Breast epithelium (tissue), 4 donors: ENCODE data around the gene CCDC9B. TPM values are rescaled to one million over a fixed set of nuclear protein-coding genes. Genes with fewer than 3 reads are reported as not detected.

Experiments
- DNase-seq, 2 donors: peaks; one replicate each; pipeline ENCODE4 v3.0.0-alpha.2; 2019; ENCODE audit warnings: low spot score in 2 of 2
- H3K27ac ChIP-seq, 2 donors: fragments of 200-600 bp; sonication (generic) in 1 of 2; one replicate each; pipeline ENCODE4 v1.5.1; 2016 to 2019; ENCODE audit warnings: mild to moderate bottlenecking in 1 of 2
- H3K27me3 ChIP-seq, 2 donors: fragments of 200-600 bp; sonication (generic) in 1 of 2; one replicate each; pipeline versions ENCODE4 v1.5.1 to v1.6.0; 2017 to 2019; ENCODE audit warnings: control low read depth in 1 of 2, mild to moderate bottlenecking in 1 of 2
- H3K36me3 ChIP-seq: fragments of 200-600 bp; one replicate; pipeline ENCODE4 v1.5.1; 2019
- H3K4me1 ChIP-seq, 2 donors: fragments of 200-600 bp; sonication (generic); one replicate each; pipeline ENCODE4 v1.5.1; 2016 to 2019; ENCODE audit warnings: control low read depth in 1 of 2
- H3K4me3 ChIP-seq, 3 donors: fragments of 200-600 bp; sonication (generic); 1 replicate in 2 of 3; 2 replicates in 1 of 3; pipeline ENCODE4 v1.5.1; 2016 to 2019; ENCODE audit warnings: mild to moderate bottlenecking in 3 of 3, moderate library complexity in 2 of 3
- H3K9me3 ChIP-seq, 2 donors: fragments of 200-600 bp; sonication (generic) in 1 of 2; one replicate each; pipeline ENCODE4 v1.5.1; 2016 to 2019; ENCODE audit warnings: control low read depth in 1 of 2
- POLR2A ChIP-seq: fragments of 450-650 bp; IDR thresholded peaks from one replicate; pipeline ENCODE4 v1.6.1; 2016; ENCODE audit warnings: antibody characterized with exemption, mild to moderate bottlenecking, moderate library complexity
- POLR2AphosphoS5 ChIP-seq, 3 donors: sonication (generic); formaldehyde crosslinking; IDR thresholded peaks; one replicate each; pipeline ENCODE4 v1.6.1; 2017; ENCODE audit warnings: antibody characterized with exemption in 3 of 3
- intact Hi-C: fragments of 100-400 bp; cut with DNase I; formaldehyde crosslinking; loops from one replicate; pipeline ENCODE4 v1.15.1; 2023; ENCODE audit warnings: low total_unique reads
- total RNA-seq, 3 donors: library from RNA; depleted of rRNA; stranded (reverse); fragments of >200 nt; gene quantifications; one replicate each; pipeline ENCODE4 v1.1.0, GENCODE V29; 2016
- TF ChIP-seq, protein P1 (sequence below), 3 donors: fragments of 450-650 bp; IDR thresholded peaks; one replicate each; pipeline ENCODE4 v1.5.1; 2016 to 2017; ENCODE audit warnings: antibody characterized with exemption in 3 of 3, mild to moderate bottlenecking in 3 of 3, moderate library complexity in 3 of 3

The CCDC9B gene
- total RNA-seq, 3 donors from 2014 or later: 4.0 to 14.1 (median 9.4) TPM

DNA sequence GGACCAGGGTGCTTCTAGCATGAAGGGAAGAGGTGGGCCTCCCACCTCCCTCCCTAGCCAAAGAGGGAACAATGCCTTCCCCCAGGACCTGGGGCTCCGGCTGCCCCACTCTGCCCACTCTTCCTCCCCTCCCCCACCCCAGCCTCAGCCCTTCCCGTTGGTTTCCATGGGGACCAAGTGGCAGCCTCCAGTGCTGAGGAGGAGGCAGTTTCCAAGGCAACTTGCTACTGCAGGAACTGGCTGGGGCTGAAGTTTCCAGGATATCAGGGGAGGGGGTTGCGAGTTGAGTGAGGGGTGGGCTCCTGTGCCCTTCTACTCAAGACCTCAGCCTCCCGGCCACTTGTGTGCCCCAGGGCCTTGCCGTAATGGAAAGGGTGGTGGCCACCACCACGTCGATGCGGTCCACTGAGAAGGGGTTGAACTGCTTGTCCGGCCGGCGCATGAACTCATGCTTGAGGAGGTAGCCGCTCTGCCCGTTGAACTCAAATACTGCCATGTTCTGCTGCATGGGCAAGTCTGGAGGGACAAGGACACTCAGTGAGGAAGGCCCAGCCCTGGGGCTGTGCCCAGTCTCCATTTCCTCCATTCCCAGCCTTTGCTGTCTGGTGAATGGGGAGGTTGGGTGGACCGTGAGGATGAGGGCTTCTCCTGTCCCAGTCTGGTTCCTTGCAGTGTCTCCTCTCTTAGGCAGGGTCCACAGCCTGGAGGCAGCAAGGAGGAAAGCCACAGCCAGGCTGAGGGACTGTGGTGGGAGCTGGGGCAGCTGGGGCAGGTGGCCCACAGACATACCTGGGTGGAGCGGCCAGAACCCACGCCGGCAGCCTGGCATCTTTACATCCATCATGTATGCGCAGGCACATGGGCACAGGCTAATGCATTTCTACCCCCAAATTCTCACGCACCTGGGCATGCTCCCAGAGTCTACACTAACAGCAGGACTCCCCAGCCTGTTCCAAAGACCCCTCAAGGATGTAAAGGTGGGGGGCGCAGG, 46.5 kb downstream of the CCDC9B start:
- DNase-seq: no peak
- Histone ChIP-seq H3K27me3 (no peaks in the 10 kb centered on the region), H3K9me3 (no peaks in the 10 kb centered on the region), H3K4me3 (no peak overlapping the region), H3K4me1 (peaks cover 0 to 3% of the 10 kb centered on the region in 2 donors), H3K36me3 (no peaks in the 10 kb centered on the region), H3K27ac (no peak overlapping the region)
- TF ChIP-seq, protein P1, sequence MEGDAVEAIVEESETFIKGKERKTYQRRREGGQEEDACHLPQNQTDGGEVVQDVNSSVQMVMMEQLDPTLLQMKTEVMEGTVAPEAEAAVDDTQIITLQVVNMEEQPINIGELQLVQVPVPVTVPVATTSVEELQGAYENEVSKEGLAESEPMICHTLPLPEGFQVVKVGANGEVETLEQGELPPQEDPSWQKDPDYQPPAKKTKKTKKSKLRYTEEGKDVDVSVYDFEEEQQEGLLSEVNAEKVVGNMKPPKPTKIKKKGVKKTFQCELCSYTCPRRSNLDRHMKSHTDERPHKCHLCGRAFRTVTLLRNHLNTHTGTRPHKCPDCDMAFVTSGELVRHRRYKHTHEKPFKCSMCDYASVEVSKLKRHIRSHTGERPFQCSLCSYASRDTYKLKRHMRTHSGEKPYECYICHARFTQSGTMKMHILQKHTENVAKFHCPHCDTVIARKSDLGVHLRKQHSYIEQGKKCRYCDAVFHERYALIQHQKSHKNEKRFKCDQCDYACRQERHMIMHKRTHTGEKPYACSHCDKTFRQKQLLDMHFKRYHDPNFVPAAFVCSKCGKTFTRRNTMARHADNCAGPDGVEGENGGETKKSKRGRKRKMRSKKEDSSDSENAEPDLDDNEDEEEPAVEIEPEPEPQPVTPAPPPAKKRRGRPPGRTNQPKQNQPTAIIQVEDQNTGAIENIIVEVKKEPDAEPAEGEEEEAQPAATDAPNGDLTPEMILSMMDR (IDR thresholded peaks at IDR 0.05): no peak
- no peak for TF ChIP-seq POLR2AphosphoS5 (IDR thresholded peaks at IDR 0.05)
- no peak for TF ChIP-seq POLR2A
- intact Hi-C loops: no loop called here

DNA sequence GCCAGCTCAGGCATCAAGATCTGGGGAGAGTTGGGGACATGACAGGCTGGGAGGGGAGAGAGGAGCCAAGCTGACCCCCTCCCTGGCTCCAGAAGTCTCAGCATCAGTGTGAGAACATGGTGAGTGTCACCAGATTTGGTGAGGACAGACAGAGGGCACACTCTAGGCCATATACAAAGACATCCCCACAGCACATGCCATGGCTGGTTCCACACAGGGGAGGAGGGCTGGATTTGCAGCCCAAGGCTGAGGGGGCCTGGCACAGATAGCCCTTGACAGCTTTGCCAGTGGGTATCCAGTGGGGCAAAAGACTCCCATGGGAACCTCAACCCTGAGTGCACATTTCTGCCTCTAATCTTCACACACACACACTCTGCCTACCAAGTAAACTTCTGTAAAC, 47.7 kb downstream of the CCDC9B start:
- peaks cover 0 to 3% of the 10 kb centered on the region in 2 donors for H3K4me1 ChIP-seq
- H3K9me3 ChIP-seq: no peaks in the 10 kb centered on the region
- TF ChIP-seq, protein P1 (IDR thresholded peaks at IDR 0.05): no peak
- TF ChIP-seq POLR2A (no peak), POLR2AphosphoS5 (IDR thresholded peaks at IDR 0.05) (no peak)

DNA sequence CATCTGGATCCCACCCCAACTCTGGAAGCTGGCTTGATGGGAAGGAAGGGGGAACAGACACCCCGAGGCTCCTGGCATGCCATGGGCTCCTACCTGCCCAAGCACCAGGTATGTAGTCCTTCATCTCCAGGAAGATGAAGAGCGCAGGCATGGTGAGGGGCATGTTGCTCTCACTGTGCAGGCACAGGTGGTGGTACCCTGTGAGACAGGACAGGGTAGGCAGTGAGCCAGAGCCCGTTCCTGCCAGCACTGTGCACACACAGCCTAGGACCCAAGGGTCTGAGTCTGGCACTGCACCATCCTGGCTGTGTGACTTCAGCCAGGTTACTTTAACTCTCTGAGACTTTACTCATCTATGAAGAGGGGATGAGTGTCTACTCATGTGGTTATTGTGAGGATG, 48.5 kb downstream of the CCDC9B start:
- Histone ChIP-seq H3K36me3 (no peaks in the 10 kb centered on the region), H3K9me3 (no peaks in the 10 kb centered on the region), H3K4me1 (peaks cover 0 to 3% of the 10 kb centered on the region in 2 donors), H3K4me3 (no peak overlapping the region), H3K27ac (no peak overlapping the region), H3K27me3 (no peaks in the 10 kb centered on the region)
- TF ChIP-seq POLR2AphosphoS5 (IDR thresholded peaks at IDR 0.05) (no peak), POLR2A (no peak)
- TF ChIP-seq, protein P1 (IDR thresholded peaks at IDR 0.05): no peak
- DNase-seq: no peak
- intact Hi-C loops: no loop called here

More for the DNA sequence above, 47.7 kb downstream of the CCDC9B start:
- H3K27ac ChIP-seq: no peak overlapping the region
- no peak overlapping the region for H3K4me3 ChIP-seq
- intact Hi-C loops: no loop called here
- no peaks in the 10 kb centered on the region for H3K36me3 ChIP-seq
- no peaks in the 10 kb centered on the region for H3K27me3 ChIP-seq
- no peak for DNase-seq

DNA sequence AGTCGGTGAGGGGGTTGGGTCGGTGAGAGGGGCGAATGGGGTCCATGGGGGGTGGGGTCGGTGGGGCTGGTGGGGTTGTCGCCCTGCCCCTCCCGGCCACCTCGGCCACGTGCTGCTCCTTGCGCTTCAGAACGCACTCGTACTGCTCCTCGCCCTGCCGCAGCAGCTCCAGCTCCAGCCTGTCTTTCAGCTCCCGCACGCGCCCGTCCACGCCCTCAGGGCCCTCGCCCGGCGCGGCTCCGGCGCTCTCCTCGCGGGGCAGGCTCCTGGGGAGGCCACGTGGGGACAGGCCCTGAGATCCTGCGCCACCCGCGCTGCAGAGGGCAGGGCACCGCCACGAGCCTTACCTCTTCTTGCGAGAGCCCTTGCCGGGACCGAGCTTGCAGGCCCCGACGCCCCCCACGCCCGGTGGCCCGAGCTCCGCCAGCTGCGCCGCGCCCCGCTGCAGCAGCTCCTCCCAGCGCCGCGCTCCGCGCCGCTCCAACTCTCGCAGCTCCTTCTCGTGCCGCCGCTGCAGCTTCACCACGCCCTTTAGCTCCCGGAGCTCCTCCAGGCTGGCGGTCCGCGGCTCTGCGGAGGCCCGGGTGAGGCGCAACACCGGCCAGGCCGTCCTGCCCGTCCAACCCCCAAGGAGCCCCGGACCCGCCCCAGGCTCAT, 49.7 kb downstream of the CCDC9B start:
- Histone ChIP-seq H3K4me1 (peaks cover 0 to 3% of the 10 kb centered on the region in 2 donors), H3K9me3 (no peaks in the 10 kb centered on the region), H3K27ac (no peak overlapping the region), H3K36me3 (no peaks in the 10 kb centered on the region), H3K27me3 (no peaks in the 10 kb centered on the region), H3K4me3 (peak overlapping the region; percentile 19 to 71 (median 48))
- intact Hi-C loops: no loop called here
- TF ChIP-seq POLR2A: no peak
- no peak for DNase-seq

DNA sequence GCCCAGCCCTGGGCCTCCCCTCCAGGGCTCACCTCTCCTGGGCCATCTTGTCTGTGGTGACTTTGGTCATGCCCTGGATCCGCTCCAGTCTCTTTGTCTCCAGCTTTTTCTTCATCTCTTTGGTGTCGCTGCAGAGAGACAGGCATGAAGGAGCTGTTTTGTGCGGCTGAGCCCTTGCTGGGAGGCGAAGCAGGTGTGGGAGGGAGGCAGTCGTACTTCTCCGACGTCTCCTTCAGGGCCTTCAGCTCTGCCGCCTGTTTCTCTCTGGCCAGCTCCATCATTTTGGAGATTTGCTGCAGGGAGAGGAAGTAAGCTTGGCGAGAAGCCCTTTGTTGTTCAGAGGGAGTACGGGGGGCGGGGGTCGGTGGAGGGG, 50.2 kb downstream of the CCDC9B start:
- DNase-seq: no peak
- TF ChIP-seq, protein P1 (IDR thresholded peaks at IDR 0.05): no peak
- TF ChIP-seq POLR2AphosphoS5 (IDR thresholded peaks at IDR 0.05) (no peak), POLR2A (no peak)
- Histone ChIP-seq H3K27ac (no peak overlapping the region), H3K9me3 (no peaks in the 10 kb centered on the region), H3K27me3 (no peaks in the 10 kb centered on the region), H3K4me1 (peaks cover 0 to 3% of the 10 kb centered on the region in 2 donors), H3K36me3 (no peaks in the 10 kb centered on the region), H3K4me3 (peak overlapping the region in 2 of 3 donors; percentile 48 to 71)
- intact Hi-C loops: no loop called here
